ENCODE results near the gene SHOC2. TPM values are rescaled to one million over a fixed set of nuclear protein-coding genes. Genes with fewer than 3 reads are reported as not detected.

SHOC2 gene
- total RNA-seq, 4 donors from 2014 or later, result 38.6 to 124 (median 68.2) TPM

- no peak overlapping the region for H3K27ac ChIP-seq
- H3K4me3 ChIP-seq, result no peak overlapping the region
- H3K9me3 ChIP-seq, result no peaks in the 10 kb centered on the region
- no peak for TF ChIP-seq POLR2A (IDR thresholded peaks at IDR 0.05)
- TF ChIP-seq, protein P1, sequence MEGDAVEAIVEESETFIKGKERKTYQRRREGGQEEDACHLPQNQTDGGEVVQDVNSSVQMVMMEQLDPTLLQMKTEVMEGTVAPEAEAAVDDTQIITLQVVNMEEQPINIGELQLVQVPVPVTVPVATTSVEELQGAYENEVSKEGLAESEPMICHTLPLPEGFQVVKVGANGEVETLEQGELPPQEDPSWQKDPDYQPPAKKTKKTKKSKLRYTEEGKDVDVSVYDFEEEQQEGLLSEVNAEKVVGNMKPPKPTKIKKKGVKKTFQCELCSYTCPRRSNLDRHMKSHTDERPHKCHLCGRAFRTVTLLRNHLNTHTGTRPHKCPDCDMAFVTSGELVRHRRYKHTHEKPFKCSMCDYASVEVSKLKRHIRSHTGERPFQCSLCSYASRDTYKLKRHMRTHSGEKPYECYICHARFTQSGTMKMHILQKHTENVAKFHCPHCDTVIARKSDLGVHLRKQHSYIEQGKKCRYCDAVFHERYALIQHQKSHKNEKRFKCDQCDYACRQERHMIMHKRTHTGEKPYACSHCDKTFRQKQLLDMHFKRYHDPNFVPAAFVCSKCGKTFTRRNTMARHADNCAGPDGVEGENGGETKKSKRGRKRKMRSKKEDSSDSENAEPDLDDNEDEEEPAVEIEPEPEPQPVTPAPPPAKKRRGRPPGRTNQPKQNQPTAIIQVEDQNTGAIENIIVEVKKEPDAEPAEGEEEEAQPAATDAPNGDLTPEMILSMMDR (IDR thresholded peaks at IDR 0.05), result no peak
- H3K4me1 ChIP-seq, result no peaks in the 10 kb centered on the region
- DNase-seq, result no peak
- H3K27me3 ChIP-seq, result no peaks in the 10 kb centered on the region
- H3K36me3 ChIP-seq, result peaks cover 0 to 40% (median 0%) of the 10 kb centered on the region in 3 donors
Measured at GRCh38 chr10:111004016-111004415, 84.6 kb downstream of the SHOC2 start.

- H3K36me3 ChIP-seq, result peaks cover 0 to 55% (median 0%) of the 10 kb centered on the region in 3 donors
- no peaks in the 10 kb centered on the region for H3K9me3 ChIP-seq
- no peak for DNase-seq
- no peaks in the 10 kb centered on the region for H3K27me3 ChIP-seq
- no peak overlapping the region for H3K4me3 ChIP-seq
- no peaks in the 10 kb centered on the region for H3K4me1 ChIP-seq
- TF ChIP-seq, protein P1 (IDR thresholded peaks at IDR 0.05), result no peak
- TF ChIP-seq POLR2A (IDR thresholded peaks at IDR 0.05), result no peak
- no peak overlapping the region for H3K27ac ChIP-seq
Measured at GRCh38 chr10:111007486-111007885, 88.1 kb downstream of the SHOC2 start.

- Histone ChIP-seq H3K4me3 (no peak overlapping the region), H3K4me1 (no peaks in the 10 kb centered on the region), H3K9me3 (no peaks in the 10 kb centered on the region), H3K36me3 (peaks cover 0 to 55% (median 0%) of the 10 kb centered on the region in 3 donors), H3K27ac (no peak overlapping the region), H3K27me3 (no peaks in the 10 kb centered on the region)
- DNase-seq, result no peak
- TF ChIP-seq POLR2A (IDR thresholded peaks at IDR 0.05), result no peak
- TF ChIP-seq, protein P1 (IDR thresholded peaks at IDR 0.05), result no peak
Measured at GRCh38 chr10:111015181-111015580, 95.8 kb downstream of the SHOC2 start.

- no peak for DNase-seq
- Histone ChIP-seq H3K4me1 (no peaks in the 10 kb centered on the region), H3K27me3 (no peaks in the 10 kb centered on the region), H3K9me3 (no peaks in the 10 kb centered on the region), H3K36me3 (peaks cover 0 to 43% (median 0%) of the 10 kb centered on the region in 3 donors), H3K4me3 (no peak overlapping the region), H3K27ac (no peak overlapping the region)
- TF ChIP-seq, protein P1 (IDR thresholded peaks at IDR 0.05), result no peak
- no peak for TF ChIP-seq POLR2A (IDR thresholded peaks at IDR 0.05)
Measured at GRCh38 chr10:111017098-111017497, 97.7 kb downstream of the SHOC2 start.

- Histone ChIP-seq H3K4me3 (no peak overlapping the region), H3K27ac (no peak overlapping the region), H3K9me3 (no peaks in the 10 kb centered on the region), H3K4me1 (no peaks in the 10 kb centered on the region), H3K27me3 (no peaks in the 10 kb centered on the region), H3K36me3 (peaks cover 0 to 42% (median 0%) of the 10 kb centered on the region in 3 donors)
- no peak for TF ChIP-seq POLR2A (IDR thresholded peaks at IDR 0.05)
- TF ChIP-seq, protein P1 (IDR thresholded peaks at IDR 0.05), result no peak
- no peak for DNase-seq
Measured at GRCh38 chr10:111018021-111018420, 98.6 kb downstream of the SHOC2 start.

- Histone ChIP-seq H3K4me3 (no peak overlapping the region), H3K9me3 (no peaks in the 10 kb centered on the region), H3K4me1 (no peaks in the 10 kb centered on the region), H3K27ac (no peak overlapping the region), H3K36me3 (peaks cover 0 to 19% (median 0%) of the 10 kb centered on the region in 3 donors), H3K27me3 (no peaks in the 10 kb centered on the region)
- DNase-seq, result no peak
- no peak for TF ChIP-seq POLR2A (IDR thresholded peaks at IDR 0.05)
- TF ChIP-seq, protein P1 (IDR thresholded peaks at IDR 0.05), result no peak
Measured at GRCh38 chr10:111023060-111023459, 103.7 kb downstream of the SHOC2 start.

All from Peyer's patch (tissue), 4 donors.